Keratinocyte (primary cell): ENCODE results near the gene ZNRD2. TPM values are rescaled to one million over a fixed set of nuclear protein-coding genes. Genes with fewer than 3 reads are reported as not detected.

Experiments used
- DNase-seq: peaks from one replicate; pipeline ENCODE4 v3.0.0-alpha.2; 2011; ENCODE audit warnings: low read depth, missing footprints, low spot score
- FAIRE-seq: peaks from 2 replicates; lab custom pipeline; 2011; peaks lifted over from hg19 to GRCh38; lab: Jason Lieb, UNC
- H2AFZ ChIP-seq: 2 replicates; pipeline ENCODE4 v1.6.0; 2012; ENCODE audit warnings: low read length, control low read depth, inconsistent platforms; ENCODE audit not compliant: control insufficient read depth
- H3K27ac ChIP-seq: 2 replicates; pipeline ENCODE4 v1.5.1; 2011; ENCODE audit warnings: low read length; ENCODE audit not compliant: control insufficient read depth, insufficient read depth
- H3K27me3 ChIP-seq: 3 replicates; pipeline ENCODE4 v1.6.0; 2011; ENCODE audit warnings: low read length; ENCODE audit not compliant: control insufficient read depth, insufficient read depth; ENCODE audit errors: extremely low read depth
- H3K36me3 ChIP-seq, 2 experiments: 2 replicates in 1 of 2; 3 replicates in 1 of 2; pipeline ENCODE4 v1.5.1; 2011; ENCODE audit warnings: low read length in 2 of 2, mild to moderate bottlenecking in 1 of 2; ENCODE audit not compliant: control insufficient read depth in 2 of 2, insufficient read depth in 2 of 2; ENCODE audit errors: extremely low read depth in 1 of 2
- H3K4me1 ChIP-seq: 3 replicates; pipeline ENCODE4 v1.5.1; 2011; ENCODE audit warnings: low read length; ENCODE audit not compliant: control insufficient read depth, insufficient read depth; ENCODE audit errors: extremely low read depth
- H3K4me2 ChIP-seq: 3 replicates; pipeline ENCODE4 v1.6.0; 2011; ENCODE audit warnings: low read depth, low read length; ENCODE audit not compliant: control insufficient read depth, insufficient read depth; ENCODE audit errors: extremely low read depth
- H3K4me3 ChIP-seq, 3 experiments: fragments of 200-600 bp in 1 of 3; sonication (generic) in 1 of 3; 2 replicates in 2 of 3; 3 replicates in 1 of 3; pipeline ENCODE4 v1.5.1; 2011 to 2016; ENCODE audit warnings: low read length in 3 of 3, mild to moderate bottlenecking in 3 of 3, control low read depth in 2 of 3, inconsistent platforms in 1 of 3, low read depth in 1 of 3, mixed read lengths in 1 of 3, mixed run types in 1 of 3, moderate library complexity in 1 of 3; ENCODE audit not compliant: control insufficient read depth in 2 of 3, insufficient read depth in 2 of 3; ENCODE audit errors: extremely low read depth in 1 of 3
- H3K79me2 ChIP-seq: 2 replicates; pipeline ENCODE4 v1.6.0; 2012; ENCODE audit warnings: low read length; ENCODE audit not compliant: control insufficient read depth, insufficient read depth
- H3K9ac ChIP-seq: 3 replicates; pipeline ENCODE4 v1.6.0; 2011; ENCODE audit warnings: low read length; ENCODE audit not compliant: control insufficient read depth, insufficient read depth; ENCODE audit errors: extremely low read depth
- H3K9me1 ChIP-seq: 3 replicates; pipeline ENCODE4 v1.6.0; 2011; ENCODE audit warnings: low read length; ENCODE audit not compliant: control insufficient read depth, insufficient read depth; ENCODE audit errors: extremely low read depth
- H3K9me3 ChIP-seq: 2 replicates; pipeline ENCODE4 v1.5.1; 2012; ENCODE audit warnings: low read depth, low read length; ENCODE audit not compliant: control insufficient read depth
- H4K20me1 ChIP-seq: 3 replicates; pipeline ENCODE4 v1.6.0; 2011; ENCODE audit warnings: low read length; ENCODE audit not compliant: control insufficient read depth, insufficient read depth; ENCODE audit errors: extremely low read depth
- EZH2 ChIP-seq: IDR thresholded peaks from one replicate; pipeline ENCODE4 v1.6.1; 2012; ENCODE audit warnings: inconsistent platforms, mild to moderate bottlenecking, low read length, moderate library complexity
- dilution Hi-C: fragments of 300-500 bp; cut with MboI; formaldehyde crosslinking; loops from one replicate; pipeline ENCODE4 v1.7.0; 2020; ENCODE audit warnings: low sequenced_read_pairs; ENCODE audit not compliant: extremely low pct_ligation_motif_present
- polyA plus RNA-seq, 5 experiments: library from polyadenylated mRNA; depleted of rRNA in 3 of 5; stranded (reverse) in 3 of 5; stranded (forward) in 1 of 5; unstranded in 1 of 5; fragments of >200 nt; gene quantifications; 1 replicate in 1 of 5; 2 replicates in 3 of 5; 3 replicates in 1 of 5; pipeline versions ENCODE4 v1.2.1 to v1.2.3, GENCODE V29; 2011 to 2012; ENCODE audit warnings: missing spikeins in 2 of 5, low read depth in 1 of 5, low replicate concordance in 1 of 5
- TF ChIP-seq, protein P1 (sequence below), 3 experiments: IDR thresholded peaks in 1 of 3; conservative IDR thresholded peaks in 1 of 3; optimal IDR thresholded peaks in 1 of 3; 2 replicates in 2 of 3; 3 replicates in 1 of 3; pipeline versions ENCODE3 to v1.5.1; 2011; ENCODE audit warnings: low read length in 3 of 3, mild to moderate bottlenecking in 3 of 3, moderate library complexity in 2 of 3, control low read depth in 1 of 3, inconsistent platforms in 1 of 3; ENCODE audit not compliant: insufficient read depth in 2 of 3; ENCODE audit errors: extremely low read depth in 1 of 3

ZNRD2 gene
- polyA plus RNA-seq, 1 donor (not counting 4 experiments of a cell fraction or from before 2014, with no cell fraction given), result 33.6 TPM

DNA sequence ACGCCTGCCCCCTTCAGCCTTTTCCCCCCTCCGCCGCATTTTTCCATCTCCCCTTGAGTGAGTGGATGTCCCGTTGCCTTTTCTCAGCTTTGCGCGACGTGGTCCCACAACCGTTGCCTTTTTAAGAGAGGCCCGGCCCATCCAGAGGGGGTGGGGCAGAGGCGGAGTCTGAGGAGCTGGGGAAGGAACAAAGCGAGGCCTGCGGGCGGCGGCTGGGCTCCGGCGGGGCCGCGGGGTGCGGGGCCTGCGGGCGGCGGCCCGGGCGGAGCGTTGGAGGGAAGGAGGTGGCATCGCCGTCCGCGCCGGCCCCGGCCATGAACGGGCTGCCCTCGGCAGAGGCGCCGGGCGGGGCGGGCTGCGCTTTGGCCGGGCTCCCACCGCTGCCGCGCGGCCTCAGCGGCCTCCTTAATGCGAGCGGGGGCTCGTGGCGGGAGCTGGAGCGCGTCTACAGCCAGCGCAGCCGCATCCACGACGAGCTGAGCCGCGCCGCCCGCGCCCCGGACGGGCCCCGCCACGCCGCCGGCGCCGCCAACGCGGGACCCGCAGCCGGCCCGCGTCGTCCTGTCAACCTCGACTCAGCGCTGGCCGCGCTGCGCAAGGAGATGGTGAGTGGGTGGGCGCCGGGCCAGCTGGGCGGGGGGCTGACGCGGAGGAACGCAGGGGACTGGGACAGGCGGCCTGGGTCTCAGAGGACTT is 2.2 kb downstream of the ZNRD2 start, which contains the start of gene FAM89B:
Gene FAM89B (plus strand): TSS at position 183 of the 696 bp plus-strand sequence. CDS start 132 bp downstream, at position 315.
- H3K4me1 ChIP-seq, result peaks cover 60% of the 10 kb centered on the region
- TF ChIP-seq EZH2, result no peak
- TF ChIP-seq, protein P1, sequence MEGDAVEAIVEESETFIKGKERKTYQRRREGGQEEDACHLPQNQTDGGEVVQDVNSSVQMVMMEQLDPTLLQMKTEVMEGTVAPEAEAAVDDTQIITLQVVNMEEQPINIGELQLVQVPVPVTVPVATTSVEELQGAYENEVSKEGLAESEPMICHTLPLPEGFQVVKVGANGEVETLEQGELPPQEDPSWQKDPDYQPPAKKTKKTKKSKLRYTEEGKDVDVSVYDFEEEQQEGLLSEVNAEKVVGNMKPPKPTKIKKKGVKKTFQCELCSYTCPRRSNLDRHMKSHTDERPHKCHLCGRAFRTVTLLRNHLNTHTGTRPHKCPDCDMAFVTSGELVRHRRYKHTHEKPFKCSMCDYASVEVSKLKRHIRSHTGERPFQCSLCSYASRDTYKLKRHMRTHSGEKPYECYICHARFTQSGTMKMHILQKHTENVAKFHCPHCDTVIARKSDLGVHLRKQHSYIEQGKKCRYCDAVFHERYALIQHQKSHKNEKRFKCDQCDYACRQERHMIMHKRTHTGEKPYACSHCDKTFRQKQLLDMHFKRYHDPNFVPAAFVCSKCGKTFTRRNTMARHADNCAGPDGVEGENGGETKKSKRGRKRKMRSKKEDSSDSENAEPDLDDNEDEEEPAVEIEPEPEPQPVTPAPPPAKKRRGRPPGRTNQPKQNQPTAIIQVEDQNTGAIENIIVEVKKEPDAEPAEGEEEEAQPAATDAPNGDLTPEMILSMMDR (optimal IDR thresholded peaks at IDR 0.05 in 1 of 3, IDR thresholded peaks at IDR 0.05 in 1 of 3, conservative IDR thresholded peaks at IDR 0.05 in 1 of 3; ENCODE audit: extremely low read depth in 1 of 3, insufficient read depth in 2 of 3, low read length in 3 of 3), result no peak

DNA sequence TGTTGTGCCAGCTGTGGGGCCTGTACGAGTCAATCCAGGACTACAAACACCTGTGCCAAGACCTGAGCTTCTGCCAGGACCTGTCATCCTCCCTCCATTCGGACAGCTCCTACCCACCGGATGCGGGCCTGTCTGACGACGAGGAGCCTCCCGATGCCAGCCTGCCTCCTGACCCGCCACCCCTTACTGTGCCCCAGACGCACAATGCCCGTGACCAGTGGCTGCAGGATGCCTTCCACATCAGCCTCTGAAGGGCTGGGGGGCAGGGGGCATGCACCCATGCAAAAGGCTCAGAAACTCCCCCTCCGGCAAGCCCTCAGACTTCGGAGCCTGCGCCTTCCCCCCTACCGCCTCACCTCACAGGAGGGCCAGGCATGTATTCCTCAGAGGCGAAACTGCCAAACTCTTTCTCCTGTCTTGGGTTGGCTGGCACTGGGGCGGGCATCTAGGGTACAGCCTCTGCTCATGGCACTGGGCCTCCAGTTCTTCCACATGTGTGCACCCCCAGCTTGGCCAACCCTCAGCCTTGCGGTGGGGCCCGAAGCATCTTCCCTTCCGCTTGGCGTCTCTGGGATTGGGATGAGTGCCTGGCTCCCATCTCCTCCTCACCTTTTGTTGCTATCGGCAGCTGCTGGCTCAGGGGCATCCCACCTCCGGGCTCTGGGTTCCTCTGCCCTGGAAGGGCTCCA is 3.3 kb downstream of the ZNRD2 start:
- H3K9me3 ChIP-seq, result no peaks in the 10 kb centered on the region
- no peaks in the 10 kb centered on the region for H3K27me3 ChIP-seq
- H3K4me3 ChIP-seq, result peak overlapping the region; percentile 39 to 90 (median 85)
- TF ChIP-seq, protein P1 (optimal IDR thresholded peaks at IDR 0.05 in 1 of 3, IDR thresholded peaks at IDR 0.05 in 1 of 3, conservative IDR thresholded peaks at IDR 0.05 in 1 of 3; ENCODE audit: extremely low read depth in 1 of 3, insufficient read depth in 2 of 3, low read length in 3 of 3), result no peak
- TF ChIP-seq EZH2, result no peak
- no peak overlapping the region for H2AFZ ChIP-seq
- H3K27ac ChIP-seq, result peak overlapping the region; percentile 40
- peak overlapping the region; percentile 91 for H3K4me2 ChIP-seq
- DNase-seq (no peak), FAIRE-seq (no peak)
- no peaks in the 10 kb centered on the region for H3K9me1 ChIP-seq
- H3K79me2 ChIP-seq, result peaks cover 32% of the 10 kb centered on the region
- peaks cover 64% of the 10 kb centered on the region for H3K4me1 ChIP-seq
- H3K9ac ChIP-seq, result peak overlapping the region; percentile 48
- H3K36me3 ChIP-seq, result no peaks in the 10 kb centered on the region
- dilution Hi-C loops, result no loop called here
- peaks cover 8% of the 10 kb centered on the region for H4K20me1 ChIP-seq

More for the DNA sequence above, 2.2 kb downstream of the ZNRD2 start, which contains the start of gene FAM89B:
- H3K27ac ChIP-seq, result peak within 1 kb of the TSS; percentile 44
- H4K20me1 ChIP-seq, result peaks cover 5% of the 10 kb centered on the region
- no peak within 1 kb of the TSS for H2AFZ ChIP-seq
- no peak for DNase-seq
- H3K9me1 ChIP-seq, result no peaks in the 10 kb centered on the region
- no peaks in the 10 kb centered on the region for H3K9me3 ChIP-seq
- no peak for FAIRE-seq
- H3K27me3 ChIP-seq, result no peaks in the 10 kb centered on the region
- peak within 1 kb of the TSS; percentile 85 to 90 (median 88) for H3K4me3 ChIP-seq
- dilution Hi-C loops, result no loop called here
- H3K79me2 ChIP-seq, result peaks cover 38% of the 10 kb centered on the region
- H3K4me2 ChIP-seq, result peak within 1 kb of the TSS; percentile 100
- peak within 1 kb of the TSS; percentile 92 for H3K9ac ChIP-seq
- no peaks in the 10 kb centered on the region for H3K36me3 ChIP-seq
